HepG2 (cell line): ENCODE measurements around the gene IER5L. TPM values are rescaled to one million over a fixed set of nuclear protein-coding genes. Genes with fewer than 3 reads are reported as not detected.
A peak's percentile ranks its signal among the peaks of the same experiment; 100 is the strongest.

Experiments
- BRD4 ChIP-seq: sonication (generic); formaldehyde crosslinking; IDR thresholded peaks from 2 replicates; pipeline ENCODE4 v1.4.0; 2020; ENCODE audit warnings: missing genetic modification reagents
- HMG20A ChIP-seq: IDR thresholded peaks from 2 replicates; pipeline ENCODE4 v1.6.1; 2016; ENCODE audit warnings: borderline replicate concordance
- IKZF1 ChIP-seq: fragments of 450-650 bp; IDR thresholded peaks from 2 replicates; pipeline ENCODE4 v1.7.1; 2016
- KDM5B ChIP-seq: sonication (generic); formaldehyde crosslinking; IDR thresholded peaks from 2 replicates; pipeline ENCODE4 v1.4.0; 2020; ENCODE audit warnings: missing genetic modification reagents, mild to moderate bottlenecking, borderline replicate concordance
- MIXL1 ChIP-seq: IDR thresholded peaks from 2 replicates; pipeline ENCODE4 v1.6.1; 2016
- NR2F6 ChIP-seq, 2 experiments: IDR thresholded peaks; 2 replicates each; pipeline ENCODE4 v1.6.1; 2016; ENCODE audit warnings: antibody characterized with exemption in 1 of 2, mild to moderate bottlenecking in 1 of 2
- POLR2AphosphoS5 ChIP-seq: IDR thresholded peaks from 2 replicates; pipeline ENCODE4 v1.6.1; 2012; ENCODE audit warnings: low read depth, low read length
- SAP130 ChIP-seq: IDR thresholded peaks from 2 replicates; pipeline ENCODE4 v1.6.1; 2016; ENCODE audit warnings: low read depth
- SMC3 ChIP-seq: IDR thresholded peaks from 2 replicates; pipeline ENCODE4 v1.6.1; 2011; ENCODE audit warnings: low read length, improper control_type of control experiment
- ZNF256 ChIP-seq: sonication (generic); formaldehyde crosslinking; conservative IDR thresholded peaks from 2 replicates; pipeline ENCODE4 v1.4.0; 2020; ENCODE audit warnings: missing genetic modification reagents
- ZNF609 ChIP-seq: sonication (generic); formaldehyde crosslinking; IDR thresholded peaks from 2 replicates; pipeline ENCODE4 v1.4.0; 2020; ENCODE audit warnings: mild to moderate bottlenecking, missing genetic modification reagents, borderline replicate concordance
- ZNF619 ChIP-seq: sonication (generic); formaldehyde crosslinking; IDR thresholded peaks from 2 replicates; pipeline ENCODE4 v1.4.0; 2020; ENCODE audit warnings: mild to moderate bottlenecking, missing genetic modification reagents
- ZNF747 ChIP-seq: sonication (generic); formaldehyde crosslinking; IDR thresholded peaks from 2 replicates; pipeline ENCODE4 v1.8.1; 2023; ENCODE audit warnings: missing genetic modification reagents, mild to moderate bottlenecking, borderline replicate concordance
- ZNF788 ChIP-seq: sonication (generic); formaldehyde crosslinking; IDR thresholded peaks from 2 replicates; pipeline ENCODE4 v1.5.0; 2020; ENCODE audit warnings: mild to moderate bottlenecking, missing genetic modification reagents, borderline replicate concordance
- ZSCAN25 ChIP-seq: sonication (generic); formaldehyde crosslinking; IDR thresholded peaks from 2 replicates; pipeline ENCODE4 v1.8.0; 2022; ENCODE audit warnings: mild to moderate bottlenecking, missing genetic modification reagents
- polyA plus RNA-seq, 8 experiments: library from polyadenylated mRNA; depleted of rRNA in 3 of 8; stranded (reverse) in 7 of 8; unstranded in 1 of 8; fragments of >200 nt; fragmentation: Illumina TruSeq in 4 of 8; extraction: Trizol in 4 of 8; gene quantifications; 2 replicates each; pipeline versions ENCODE4 v1.2.1 to v1.2.3, GENCODE V29; 2011 to 2016; ENCODE audit warnings: low read depth in 4 of 8, missing spikeins in 1 of 8, mixed read lengths in 1 of 8; ENCODE audit not compliant: insufficient read depth in 1 of 8
- total RNA-seq, 5 experiments: library from RNA; depleted of rRNA; stranded (reverse); fragments of >200 nt; fragmentation: Illumina TruSeq; extraction: Trizol; gene quantifications; 2 replicates each; pipeline ENCODE4 v1.2.3, GENCODE V29; 2016; ENCODE audit warnings: low read depth in 1 of 5
- TF ChIP-seq, protein P1 (sequence below): sonication (generic); formaldehyde crosslinking; IDR thresholded peaks from 2 replicates; pipeline ENCODE4 v1.8.0; 2022; ENCODE audit warnings: mild to moderate bottlenecking, missing genetic modification reagents, moderate library complexity
- TF ChIP-seq, protein P2 (sequence below): sonication (generic); formaldehyde crosslinking; IDR thresholded peaks from 2 replicates; pipeline ENCODE4 v1.4.0; 2020; ENCODE audit warnings: missing genetic modification reagents, low read depth, mild to moderate bottlenecking, borderline replicate concordance
- TF ChIP-seq, protein P3 (sequence below): sonication (generic); formaldehyde crosslinking; IDR thresholded peaks from 2 replicates; pipeline ENCODE4 v1.4.0; 2020; ENCODE audit warnings: missing genetic modification reagents
- TF ChIP-seq, protein P4 (sequence below): IDR thresholded peaks from 2 replicates; pipeline ENCODE4 v1.6.1; 2016; ENCODE audit warnings: missing compliant biosample characterization, missing genetic modification reagents, borderline replicate concordance
- TF ChIP-seq, protein P5 (sequence below): sonication (generic); formaldehyde crosslinking; IDR thresholded peaks from 2 replicates; pipeline ENCODE4 v1.5.0; 2020; ENCODE audit warnings: missing genetic modification reagents

Gene IER5L
- total and polyA plus RNA-seq, 2 of the 13 experiments (the other 11 are each of a cell fraction or from before 2014, with no cell fraction given) = 1.8 to 3.3 TPM

DNA sequence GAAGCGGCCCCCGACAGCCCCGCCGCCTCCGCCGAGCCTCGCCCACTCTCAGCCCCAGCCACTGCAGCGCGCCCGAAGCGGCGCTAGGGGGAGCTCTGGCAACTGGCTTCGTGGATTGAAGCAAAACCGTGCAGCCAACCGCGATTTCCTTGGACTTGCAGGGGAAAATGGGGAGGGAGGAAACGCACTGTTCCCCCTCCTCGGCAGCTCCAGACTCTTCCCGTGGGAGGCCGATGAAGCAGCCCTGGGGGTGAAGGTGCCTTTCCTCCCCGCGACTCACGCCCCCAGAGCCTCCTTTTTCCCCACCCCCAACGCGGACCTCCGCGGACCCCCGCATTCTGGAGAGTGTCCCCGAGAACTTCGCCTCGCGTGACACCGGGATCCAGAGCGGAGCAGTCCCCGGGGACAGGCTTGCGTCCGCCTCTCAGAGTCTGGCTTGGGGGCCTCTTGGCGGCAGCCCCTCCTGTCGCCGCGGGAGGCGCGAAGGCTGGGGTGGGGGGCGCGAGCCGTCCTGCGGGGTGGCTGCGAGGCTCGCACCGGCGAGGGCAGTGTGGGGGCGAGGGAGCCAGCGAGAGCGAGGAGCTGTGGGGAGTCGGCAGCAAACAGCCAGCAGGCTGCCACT is 3.8 kb downstream of the IER5L start (continued):
- TF ChIP-seq, protein P1, sequence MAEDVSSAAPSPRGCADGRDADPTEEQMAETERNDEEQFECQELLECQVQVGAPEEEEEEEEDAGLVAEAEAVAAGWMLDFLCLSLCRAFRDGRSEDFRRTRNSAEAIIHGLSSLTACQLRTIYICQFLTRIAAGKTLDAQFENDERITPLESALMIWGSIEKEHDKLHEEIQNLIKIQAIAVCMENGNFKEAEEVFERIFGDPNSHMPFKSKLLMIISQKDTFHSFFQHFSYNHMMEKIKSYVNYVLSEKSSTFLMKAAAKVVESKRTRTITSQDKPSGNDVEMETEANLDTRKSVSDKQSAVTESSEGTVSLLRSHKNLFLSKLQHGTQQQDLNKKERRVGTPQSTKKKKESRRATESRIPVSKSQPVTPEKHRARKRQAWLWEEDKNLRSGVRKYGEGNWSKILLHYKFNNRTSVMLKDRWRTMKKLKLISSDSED (CRISPR knock-in tag) = peak; percentile 83; the same call in 1 of the 2 replicates
- TF ChIP-seq, protein P2, sequence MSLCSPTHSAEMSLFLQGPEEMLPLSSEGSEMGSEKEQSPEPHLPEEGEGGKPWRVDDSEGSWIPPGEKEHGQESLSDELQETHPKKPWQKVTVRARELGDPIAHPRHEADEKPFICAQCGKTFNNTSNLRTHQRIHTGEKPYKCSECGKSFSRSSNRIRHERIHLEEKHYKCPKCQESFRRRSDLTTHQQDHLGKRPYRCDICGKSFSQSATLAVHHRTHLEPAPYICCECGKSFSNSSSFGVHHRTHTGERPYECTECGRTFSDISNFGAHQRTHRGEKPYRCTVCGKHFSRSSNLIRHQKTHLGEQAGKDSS (CRISPR knock-in tag) = peak; percentile 47; the same call in 1 of the 2 replicates
- TF ChIP-seq IKZF1 (no peak), ZNF747 (CRISPR knock-in tag) (no peak), POLR2AphosphoS5 (peak; percentile 22; the same call in 1 of the 2 replicates), ZSCAN25 (CRISPR knock-in tag) (peak; percentile 77), ZNF619 (CRISPR knock-in tag) (no peak), MIXL1 (CRISPR knock-in tag) (0 out of 2 replicates have a peak, but pooled peaks have one; percentile 29), NR2F6 (IDR thresholded peaks at IDR 0.05) (no peak), NR2F6 (CRISPR knock-in tag; IDR thresholded peaks at IDR 0.05) (peak; percentile 33; the same call in 1 of the 2 replicates), SAP130 (CRISPR knock-in tag) (peak; percentile 71), ZNF788 (CRISPR knock-in tag) (peak; percentile 67; the same call in 1 of the 2 replicates), KDM5B (CRISPR knock-in tag) (peak; percentile 75), ZNF256 (CRISPR knock-in tag) (no peak), SMC3 (peak; percentile 50), BRD4 (no peak), ZNF609 (CRISPR knock-in tag) (no peak), HMG20A (0 out of 2 replicates have a peak, but pooled peaks have one; percentile 30)
- TF ChIP-seq, protein P3, sequence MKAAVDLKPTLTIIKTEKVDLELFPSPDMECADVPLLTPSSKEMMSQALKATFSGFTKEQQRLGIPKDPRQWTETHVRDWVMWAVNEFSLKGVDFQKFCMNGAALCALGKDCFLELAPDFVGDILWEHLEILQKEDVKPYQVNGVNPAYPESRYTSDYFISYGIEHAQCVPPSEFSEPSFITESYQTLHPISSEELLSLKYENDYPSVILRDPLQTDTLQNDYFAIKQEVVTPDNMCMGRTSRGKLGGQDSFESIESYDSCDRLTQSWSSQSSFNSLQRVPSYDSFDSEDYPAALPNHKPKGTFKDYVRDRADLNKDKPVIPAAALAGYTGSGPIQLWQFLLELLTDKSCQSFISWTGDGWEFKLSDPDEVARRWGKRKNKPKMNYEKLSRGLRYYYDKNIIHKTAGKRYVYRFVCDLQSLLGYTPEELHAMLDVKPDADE = no peak
- TF ChIP-seq, protein P4, sequence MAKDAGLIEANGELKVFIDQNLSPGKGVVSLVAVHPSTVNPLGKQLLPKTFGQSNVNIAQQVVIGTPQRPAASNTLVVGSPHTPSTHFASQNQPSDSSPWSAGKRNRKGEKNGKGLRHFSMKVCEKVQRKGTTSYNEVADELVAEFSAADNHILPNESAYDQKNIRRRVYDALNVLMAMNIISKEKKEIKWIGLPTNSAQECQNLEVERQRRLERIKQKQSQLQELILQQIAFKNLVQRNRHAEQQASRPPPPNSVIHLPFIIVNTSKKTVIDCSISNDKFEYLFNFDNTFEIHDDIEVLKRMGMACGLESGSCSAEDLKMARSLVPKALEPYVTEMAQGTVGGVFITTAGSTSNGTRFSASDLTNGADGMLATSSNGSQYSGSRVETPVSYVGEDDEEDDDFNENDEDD (CRISPR knock-in tag) = peak; percentile 49; the same call in 1 of the 2 replicates
- TF ChIP-seq, protein P5, sequence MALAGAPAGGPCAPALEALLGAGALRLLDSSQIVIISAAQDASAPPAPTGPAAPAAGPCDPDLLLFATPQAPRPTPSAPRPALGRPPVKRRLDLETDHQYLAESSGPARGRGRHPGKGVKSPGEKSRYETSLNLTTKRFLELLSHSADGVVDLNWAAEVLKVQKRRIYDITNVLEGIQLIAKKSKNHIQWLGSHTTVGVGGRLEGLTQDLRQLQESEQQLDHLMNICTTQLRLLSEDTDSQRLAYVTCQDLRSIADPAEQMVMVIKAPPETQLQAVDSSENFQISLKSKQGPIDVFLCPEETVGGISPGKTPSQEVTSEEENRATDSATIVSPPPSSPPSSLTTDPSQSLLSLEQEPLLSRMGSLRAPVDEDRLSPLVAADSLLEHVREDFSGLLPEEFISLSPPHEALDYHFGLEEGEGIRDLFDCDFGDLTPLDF = peak; percentile 24; the same call in 1 of the 2 replicates
